Measurements from ENCODE around the gene CLIP3. TPM values are rescaled to one million over a fixed set of nuclear protein-coding genes. Genes with fewer than 3 reads are reported as not detected.
A peak's percentile ranks its signal among the peaks of the same experiment; 100 is the strongest.

Gene CLIP3
- total RNA-seq, 1 donor, result 13.4 TPM

DNA sequence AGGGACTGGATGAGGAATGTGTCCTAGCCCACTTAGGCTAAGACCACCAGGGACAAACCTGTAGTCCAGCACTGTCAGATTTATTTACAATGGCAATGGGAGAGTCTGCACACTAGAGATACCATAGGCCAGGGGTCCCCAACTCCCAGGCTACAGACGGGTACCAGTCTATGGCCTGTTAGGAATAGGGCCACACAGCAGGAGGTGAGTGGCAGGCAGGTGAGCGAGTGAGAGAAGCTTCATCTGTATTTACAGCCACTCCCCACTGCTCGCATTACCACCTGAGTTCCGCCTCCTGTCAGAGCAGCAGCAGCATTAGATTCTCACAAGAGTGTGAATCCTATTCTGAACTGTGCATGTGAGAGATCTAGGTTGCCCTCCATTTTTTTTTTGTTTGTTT is 19.0 kb upstream of the CLIP3 start:
- H3K4me1 ChIP-seq (ENCODE audit: insufficient read depth, low read length), result peaks cover 18% of the 10 kb centered on the region
- no peaks in the 10 kb centered on the region for H4K20me1 ChIP-seq (ENCODE audit: insufficient read depth, low read length)
- no peak for DNase-seq (ENCODE audit: insufficient read length, low spot score, missing footprints)
- no peak overlapping the region for H3K27ac ChIP-seq (ENCODE audit: low read depth, low read length)
- H3K79me2 ChIP-seq (ENCODE audit: insufficient read depth, low read length), result peaks cover 20% of the 10 kb centered on the region
- TF ChIP-seq, protein P1, sequence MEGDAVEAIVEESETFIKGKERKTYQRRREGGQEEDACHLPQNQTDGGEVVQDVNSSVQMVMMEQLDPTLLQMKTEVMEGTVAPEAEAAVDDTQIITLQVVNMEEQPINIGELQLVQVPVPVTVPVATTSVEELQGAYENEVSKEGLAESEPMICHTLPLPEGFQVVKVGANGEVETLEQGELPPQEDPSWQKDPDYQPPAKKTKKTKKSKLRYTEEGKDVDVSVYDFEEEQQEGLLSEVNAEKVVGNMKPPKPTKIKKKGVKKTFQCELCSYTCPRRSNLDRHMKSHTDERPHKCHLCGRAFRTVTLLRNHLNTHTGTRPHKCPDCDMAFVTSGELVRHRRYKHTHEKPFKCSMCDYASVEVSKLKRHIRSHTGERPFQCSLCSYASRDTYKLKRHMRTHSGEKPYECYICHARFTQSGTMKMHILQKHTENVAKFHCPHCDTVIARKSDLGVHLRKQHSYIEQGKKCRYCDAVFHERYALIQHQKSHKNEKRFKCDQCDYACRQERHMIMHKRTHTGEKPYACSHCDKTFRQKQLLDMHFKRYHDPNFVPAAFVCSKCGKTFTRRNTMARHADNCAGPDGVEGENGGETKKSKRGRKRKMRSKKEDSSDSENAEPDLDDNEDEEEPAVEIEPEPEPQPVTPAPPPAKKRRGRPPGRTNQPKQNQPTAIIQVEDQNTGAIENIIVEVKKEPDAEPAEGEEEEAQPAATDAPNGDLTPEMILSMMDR (IDR thresholded peaks at IDR 0.05; ENCODE audit: extremely low read depth, low read depth, low read length), result no peak
- no peak overlapping the region for H2AFZ ChIP-seq (ENCODE audit: low read length)
- no peak overlapping the region for H3K4me3 ChIP-seq (ENCODE audit: insufficient read depth, low read length)
- no peaks in the 10 kb centered on the region for H3K9me3 ChIP-seq (ENCODE audit: low read depth, low read length)
- no peaks in the 10 kb centered on the region for H3K36me3 ChIP-seq (ENCODE audit: insufficient read depth, low read length)
- no peak overlapping the region for H3K4me2 ChIP-seq (ENCODE audit: insufficient read depth, low read length)
- H3K27me3 ChIP-seq (ENCODE audit: insufficient read depth, low read length), result no peaks in the 10 kb centered on the region

DNA sequence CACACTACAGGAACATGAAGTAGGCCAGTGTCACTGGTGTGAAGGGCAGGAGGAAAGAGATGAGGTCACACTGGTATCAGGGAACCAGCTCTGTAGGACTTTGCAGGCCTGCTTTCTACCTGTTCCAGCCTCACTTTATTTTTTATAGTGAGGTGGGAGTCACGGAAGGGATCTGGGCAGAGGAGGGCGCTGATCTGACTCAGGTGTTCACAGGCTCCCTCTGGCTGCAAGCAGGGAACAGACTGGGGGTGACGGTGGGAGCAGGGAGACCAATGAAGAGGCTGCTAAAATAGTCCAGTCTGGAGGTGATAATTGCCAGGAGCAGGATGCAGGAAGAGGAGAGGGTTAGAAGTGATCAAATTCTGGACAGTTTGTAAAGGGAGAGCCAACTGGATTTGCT is 18.6 kb upstream of the CLIP3 start:
- TF ChIP-seq, protein P1 (IDR thresholded peaks at IDR 0.05; ENCODE audit: extremely low read depth, low read depth, low read length), result peak; percentile 9
- Histone ChIP-seq H3K9me3 (ENCODE audit: low read depth, low read length) (no peaks in the 10 kb centered on the region), H3K27ac (ENCODE audit: low read depth, low read length) (no peak overlapping the region), H4K20me1 (ENCODE audit: insufficient read depth, low read length) (no peaks in the 10 kb centered on the region), H3K79me2 (ENCODE audit: insufficient read depth, low read length) (peaks cover 16% of the 10 kb centered on the region), H3K4me3 (ENCODE audit: insufficient read depth, low read length) (no peak overlapping the region), H3K27me3 (ENCODE audit: insufficient read depth, low read length) (no peaks in the 10 kb centered on the region), H3K4me2 (ENCODE audit: insufficient read depth, low read length) (no peak overlapping the region), H2AFZ (ENCODE audit: low read length) (no peak overlapping the region), H3K4me1 (ENCODE audit: insufficient read depth, low read length) (peaks cover 16% of the 10 kb centered on the region), H3K36me3 (ENCODE audit: insufficient read depth, low read length) (no peaks in the 10 kb centered on the region)
- DNase-seq (ENCODE audit: insufficient read length, low spot score, missing footprints), result no peak

DNA sequence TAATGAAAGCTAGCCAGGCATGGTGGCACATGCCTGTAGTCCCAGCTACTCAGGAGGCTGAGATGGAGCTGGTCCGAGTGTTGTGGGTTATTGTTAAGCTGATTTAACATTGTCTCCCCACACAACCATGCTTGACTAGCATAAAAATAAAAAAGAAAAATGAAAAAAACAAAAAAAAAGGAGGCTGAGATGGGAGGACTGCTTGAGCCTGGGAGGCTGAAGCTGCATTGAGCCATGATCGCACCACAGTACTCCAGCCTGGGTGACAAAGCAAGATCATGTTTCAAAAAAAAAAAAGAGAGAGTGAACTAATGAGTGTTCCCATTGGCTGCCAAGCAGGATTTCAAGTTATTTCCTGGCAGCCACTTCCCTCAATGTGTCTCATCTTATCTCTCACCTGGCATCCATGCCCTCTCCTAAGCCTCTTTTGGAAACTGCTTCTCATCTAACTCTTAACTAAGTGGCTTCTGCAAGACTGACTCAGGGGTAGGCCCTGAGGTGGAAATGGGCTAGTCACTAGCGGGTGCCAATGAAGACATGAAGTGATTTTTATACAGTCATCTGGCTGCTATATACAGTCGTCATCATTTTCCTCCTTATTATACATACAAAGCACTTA is 16.5 kb upstream of the CLIP3 start:
- H3K27me3 ChIP-seq (ENCODE audit: insufficient read depth, low read length), result no peaks in the 10 kb centered on the region
- no peaks in the 10 kb centered on the region for H4K20me1 ChIP-seq (ENCODE audit: insufficient read depth, low read length)
- no peak for DNase-seq (ENCODE audit: insufficient read length, low spot score, missing footprints)

DNA sequence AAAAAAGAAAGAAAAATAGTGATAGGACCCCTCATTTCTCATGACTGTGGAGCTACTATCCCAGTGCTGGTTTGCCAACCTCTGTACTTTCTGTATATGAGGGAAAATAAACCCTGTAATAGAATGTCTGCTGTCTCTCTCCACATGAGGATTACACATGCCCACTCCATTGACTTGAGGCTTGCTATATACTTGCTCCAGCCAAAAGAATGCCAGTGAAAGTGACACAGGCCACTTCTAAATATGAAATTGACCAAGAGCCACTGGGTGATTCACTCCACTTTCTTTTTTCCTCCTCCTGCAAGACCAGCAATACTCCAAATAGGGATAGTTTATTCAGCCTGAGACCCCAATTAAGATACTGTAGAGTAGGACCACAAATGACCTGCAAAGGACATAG is 15.2 kb upstream of the CLIP3 start:
- Histone ChIP-seq H3K27me3 (ENCODE audit: insufficient read depth, low read length) (no peaks in the 10 kb centered on the region), H3K27ac (ENCODE audit: low read depth, low read length) (no peak overlapping the region), H4K20me1 (ENCODE audit: insufficient read depth, low read length) (no peaks in the 10 kb centered on the region), H3K36me3 (ENCODE audit: insufficient read depth, low read length) (no peaks in the 10 kb centered on the region), H3K79me2 (ENCODE audit: insufficient read depth, low read length) (peaks cover 3% of the 10 kb centered on the region), H3K4me1 (ENCODE audit: insufficient read depth, low read length) (peaks cover 4% of the 10 kb centered on the region), H2AFZ (ENCODE audit: low read length) (no peak overlapping the region), H3K4me2 (ENCODE audit: insufficient read depth, low read length) (no peak overlapping the region), H3K4me3 (ENCODE audit: insufficient read depth, low read length) (no peak overlapping the region), H3K9me3 (ENCODE audit: low read depth, low read length) (no peaks in the 10 kb centered on the region)
- TF ChIP-seq, protein P1 (IDR thresholded peaks at IDR 0.05; ENCODE audit: extremely low read depth, low read depth, low read length), result no peak
- DNase-seq (ENCODE audit: insufficient read length, low spot score, missing footprints), result no peak

More for the DNA sequence above, 16.5 kb upstream of the CLIP3 start:
- Histone ChIP-seq H3K4me3 (ENCODE audit: insufficient read depth, low read length) (no peak overlapping the region), H3K4me1 (ENCODE audit: insufficient read depth, low read length) (peaks cover 6% of the 10 kb centered on the region), H3K27ac (ENCODE audit: low read depth, low read length) (no peak overlapping the region), H3K4me2 (ENCODE audit: insufficient read depth, low read length) (no peak overlapping the region), H2AFZ (ENCODE audit: low read length) (no peak overlapping the region), H3K36me3 (ENCODE audit: insufficient read depth, low read length) (no peaks in the 10 kb centered on the region), H3K79me2 (ENCODE audit: insufficient read depth, low read length) (peaks cover 4% of the 10 kb centered on the region), H3K9me3 (ENCODE audit: low read depth, low read length) (no peaks in the 10 kb centered on the region)
- TF ChIP-seq, protein P1 (IDR thresholded peaks at IDR 0.05; ENCODE audit: extremely low read depth, low read depth, low read length), result no peak

Data from osteoblast (primary cell).